GM12891 (cell line): Measurements from ENCODE around the gene HPRT1.

Experiments
- PAX5 ChIP-seq: IDR thresholded peaks from 2 replicates; pipeline ENCODE4 v1.6.1; 2011; ENCODE audit warnings: low read length, moderate library complexity, mild to moderate bottlenecking; ENCODE audit not compliant: insufficient read depth, severe bottlenecking
- POLR2A ChIP-seq: IDR thresholded peaks from 2 replicates; pipeline ENCODE4 v1.6.1; 2011; ENCODE audit warnings: low read depth, low read length, control low read depth
- POLR2AphosphoS5 ChIP-seq: IDR thresholded peaks from 2 replicates; pipeline ENCODE4 v1.6.1; 2011; ENCODE audit warnings: low read depth, low read length, control low read depth
- POU2F2 ChIP-seq: IDR thresholded peaks from 2 replicates; pipeline ENCODE4 v1.6.1; 2011; ENCODE audit warnings: low read depth, mild to moderate bottlenecking, control low read depth, low read length, moderate library complexity
- SPI1 ChIP-seq: IDR thresholded peaks from 2 replicates; pipeline ENCODE4 v1.6.1; 2011; ENCODE audit warnings: low read depth, low read length, control low read depth
- TAF1 ChIP-seq: IDR thresholded peaks from 2 replicates; pipeline ENCODE4 v1.6.1; 2011; ENCODE audit warnings: low read depth, low read length, control low read depth

DNA sequence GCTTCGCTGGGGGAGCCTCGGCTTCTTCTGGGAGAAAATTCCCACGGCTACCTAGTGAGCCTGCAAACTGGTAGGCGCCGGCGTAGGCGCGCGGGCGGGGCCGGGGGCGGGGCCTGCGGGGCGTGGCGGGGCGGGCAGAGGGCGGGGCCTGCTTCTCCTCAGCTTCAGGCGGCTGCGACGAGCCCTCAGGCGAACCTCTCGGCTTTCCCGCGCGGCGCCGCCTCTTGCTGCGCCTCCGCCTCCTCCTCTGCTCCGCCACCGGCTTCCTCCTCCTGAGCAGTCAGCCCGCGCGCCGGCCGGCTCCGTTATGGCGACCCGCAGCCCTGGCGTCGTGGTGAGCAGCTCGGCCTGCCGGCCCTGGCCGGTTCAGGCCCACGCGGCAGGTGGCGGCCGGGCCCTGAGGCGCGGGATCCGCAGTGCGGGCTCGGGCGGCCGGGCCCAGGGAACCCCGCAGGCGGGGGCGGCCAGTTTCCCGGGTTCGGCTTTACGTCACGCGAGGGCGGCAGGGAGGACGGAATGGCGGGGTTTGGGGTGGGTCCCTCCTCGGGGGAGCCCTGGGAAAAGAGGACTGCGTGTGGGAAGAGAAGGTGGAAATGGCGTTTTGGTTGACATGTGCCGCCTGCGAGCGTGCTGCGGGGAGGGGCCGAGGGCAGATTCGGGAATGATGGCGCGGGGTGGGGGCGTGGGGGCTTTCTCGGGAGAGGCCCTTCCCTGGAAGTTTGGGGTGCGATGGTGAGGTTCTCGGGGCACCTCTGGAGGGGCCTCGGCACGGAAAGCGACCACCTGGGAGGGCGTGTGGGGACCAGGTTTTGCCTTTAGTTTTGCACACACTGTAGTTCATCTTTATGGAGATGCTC is at the start of gene HPRT1:
- TF ChIP-seq POLR2AphosphoS5 (no peak; the same call in 1 of the 2 replicates), TAF1 (0 out of 2 replicates have a peak, but pooled peaks have one; percentile 43), SPI1 (no peak), PAX5 (no peak), POLR2A (no peak), POU2F2 (no peak)
